A673 (cell line): ENCODE data around the gene ACTL8.

ENCODE experiments used
- EZH2 ChIP-seq: fragments of 200-600 bp; sonication (generic); IDR thresholded peaks from 2 replicates; pipeline ENCODE4 v1.6.1; 2017; ENCODE audit warnings: borderline replicate concordance, low read depth, mild to moderate bottlenecking, mixed read lengths, antibody characterized with exemption, low read length; ENCODE audit not compliant: poor library complexity, severe bottlenecking
- TF ChIP-seq, protein P1 (sequence below): fragments of 300-800, 200-600 bp; sonication (generic); conservative IDR thresholded peaks from 2 replicates; pipeline ENCODE4 v1.5.1; 2017; ENCODE audit warnings: low read depth, mild to moderate bottlenecking, antibody characterized with exemption, low read length, moderate library complexity, mixed read lengths

DNA sequence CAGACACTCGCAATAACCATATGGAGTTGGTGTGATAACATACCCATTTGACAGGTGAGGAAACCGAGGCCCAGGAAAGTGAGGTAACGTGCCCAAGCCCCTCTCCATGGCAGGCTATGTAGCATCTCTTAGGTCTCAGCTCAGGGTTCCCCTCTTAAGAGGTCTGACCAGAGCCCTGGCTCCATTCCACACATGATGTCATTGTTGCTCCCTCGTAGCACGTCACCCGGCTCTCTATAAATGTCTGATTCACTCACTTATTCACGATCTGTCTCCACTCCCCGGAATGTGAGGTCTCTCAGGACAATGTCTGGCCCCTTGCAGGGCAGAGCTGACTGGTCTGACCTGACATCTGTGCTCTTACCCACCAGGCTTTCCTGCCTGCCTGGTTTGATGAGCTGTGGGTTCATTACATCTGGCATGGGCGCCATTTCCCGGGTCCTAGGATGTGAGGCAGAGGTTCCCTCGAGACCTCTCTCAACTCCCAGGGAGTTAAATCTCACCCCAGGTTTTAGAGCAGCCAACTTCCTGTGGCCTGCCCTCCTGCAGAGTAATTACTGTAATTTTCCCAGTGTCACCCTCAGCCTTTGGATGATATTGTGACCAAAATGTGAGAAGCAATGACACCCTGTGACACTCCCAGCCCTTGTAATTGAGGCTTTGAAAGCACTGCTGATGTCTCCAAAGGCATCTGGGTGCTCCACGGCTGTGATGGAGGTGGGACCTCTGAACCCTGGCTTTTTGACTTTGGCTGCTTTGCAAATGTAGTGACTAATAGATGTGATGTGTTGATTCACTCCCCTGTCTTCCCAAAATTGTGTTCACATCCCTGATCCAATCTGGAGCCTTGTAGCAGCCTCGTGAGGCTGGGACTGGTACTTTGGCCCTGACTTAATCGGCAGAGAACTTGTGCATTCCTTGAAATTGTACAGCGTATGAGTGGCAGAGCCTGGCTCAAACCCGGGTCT, 10.6 kb downstream of the ACTL8 start:
- TF ChIP-seq, protein P1, sequence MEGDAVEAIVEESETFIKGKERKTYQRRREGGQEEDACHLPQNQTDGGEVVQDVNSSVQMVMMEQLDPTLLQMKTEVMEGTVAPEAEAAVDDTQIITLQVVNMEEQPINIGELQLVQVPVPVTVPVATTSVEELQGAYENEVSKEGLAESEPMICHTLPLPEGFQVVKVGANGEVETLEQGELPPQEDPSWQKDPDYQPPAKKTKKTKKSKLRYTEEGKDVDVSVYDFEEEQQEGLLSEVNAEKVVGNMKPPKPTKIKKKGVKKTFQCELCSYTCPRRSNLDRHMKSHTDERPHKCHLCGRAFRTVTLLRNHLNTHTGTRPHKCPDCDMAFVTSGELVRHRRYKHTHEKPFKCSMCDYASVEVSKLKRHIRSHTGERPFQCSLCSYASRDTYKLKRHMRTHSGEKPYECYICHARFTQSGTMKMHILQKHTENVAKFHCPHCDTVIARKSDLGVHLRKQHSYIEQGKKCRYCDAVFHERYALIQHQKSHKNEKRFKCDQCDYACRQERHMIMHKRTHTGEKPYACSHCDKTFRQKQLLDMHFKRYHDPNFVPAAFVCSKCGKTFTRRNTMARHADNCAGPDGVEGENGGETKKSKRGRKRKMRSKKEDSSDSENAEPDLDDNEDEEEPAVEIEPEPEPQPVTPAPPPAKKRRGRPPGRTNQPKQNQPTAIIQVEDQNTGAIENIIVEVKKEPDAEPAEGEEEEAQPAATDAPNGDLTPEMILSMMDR: no peak
- TF ChIP-seq EZH2: no peak
